ENCODE data around the gene DEDD. TPM values are rescaled to one million over a fixed set of nuclear protein-coding genes. Genes with fewer than 3 reads are reported as not detected.
A peak's percentile ranks its signal among the peaks of the same experiment; 100 is the strongest.

DEDD gene
- total and polyA plus RNA-seq, 10 of the 15 experiments (the other 5 are each of a cell fraction or from before 2014, with no cell fraction given): 13.6 to 33.9 (median 30.3) TPM

DNA sequence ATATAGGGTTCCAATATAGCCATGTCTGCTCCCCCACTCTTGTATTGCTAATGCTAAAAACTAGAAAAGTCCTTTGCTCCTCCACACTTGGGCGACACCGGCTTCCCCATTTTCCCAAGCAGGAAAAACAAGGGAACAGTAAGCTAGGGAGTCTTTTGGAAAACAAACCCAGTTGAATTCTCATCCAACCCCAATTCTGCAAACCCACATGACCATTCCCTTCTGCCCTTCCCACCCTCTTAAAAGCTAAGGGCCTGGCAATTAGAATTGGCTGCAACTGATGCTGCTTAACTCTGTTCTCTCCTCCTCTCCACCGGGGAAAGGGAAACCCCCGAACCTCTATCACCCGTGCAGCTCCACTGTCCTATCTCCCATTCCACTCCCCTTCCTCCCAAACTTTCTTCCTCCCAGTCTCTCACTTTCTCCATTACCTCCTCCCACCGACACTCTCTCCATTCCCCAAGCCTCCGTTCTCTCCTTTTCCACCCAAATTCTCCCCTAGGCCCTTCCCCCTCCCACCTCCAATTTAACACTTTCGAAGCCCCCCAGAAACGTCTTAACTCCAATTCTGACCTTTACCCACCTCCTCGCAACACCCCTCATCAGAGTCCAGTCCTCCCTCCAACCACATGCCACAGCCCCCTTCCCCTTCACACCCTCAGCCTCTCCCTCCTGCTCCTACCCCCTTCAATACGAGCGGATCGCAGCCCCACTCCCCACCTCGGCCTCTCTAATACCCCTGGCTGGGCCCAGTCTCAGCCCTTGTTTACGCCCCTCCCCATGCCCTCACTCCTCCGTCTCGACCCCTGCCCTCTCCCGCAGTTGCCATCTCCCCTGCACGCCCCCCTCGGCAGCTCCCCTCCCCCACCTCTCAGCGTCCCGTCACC lies 701 bp downstream of the DEDD start (continued):
- TF ChIP-seq MXI1 (IDR thresholded peaks at IDR 0.05; ENCODE audit: low read depth, low read length) (0 out of 2 replicates have a peak, but pooled peaks have one; percentile 25), CHD2 (IDR thresholded peaks at IDR 0.05; ENCODE audit: borderline replicate concordance, low read depth, low read length) (no peak), NFYB (IDR thresholded peaks at IDR 0.05; ENCODE audit: insufficient read depth, low read depth, low read length) (no peak), FOXK2 (IDR thresholded peaks at IDR 0.05) (no peak), HDGF (IDR thresholded peaks at IDR 0.05) (peak; percentile 94), NR2F1 (conservative IDR thresholded peaks at IDR 0.05) (no peak), CREM (IDR thresholded peaks at IDR 0.05; ENCODE audit: low read depth) (no peak), JUND (IDR thresholded peaks at IDR 0.05; ENCODE audit: low read depth, low read length) (no peak), ESRRA (IDR thresholded peaks at IDR 0.05; ENCODE audit: low read length) (no peak), CBX3 (IDR thresholded peaks at IDR 0.05; ENCODE audit: borderline replicate concordance, low read depth) (no peak), FOXM1 (IDR thresholded peaks at IDR 0.05; ENCODE audit: low read depth, low read length) (no peak), CREB1 (IDR thresholded peaks at IDR 0.05; ENCODE audit: low read depth) (no peak), HCFC1 (IDR thresholded peaks at IDR 0.05; ENCODE audit: low read length) (no peak), ZNF207 (IDR thresholded peaks at IDR 0.05; ENCODE audit: borderline replicate concordance) (no peak), RUNX3 (IDR thresholded peaks at IDR 0.05; ENCODE audit: low read length) (no peak), NBN (IDR thresholded peaks at IDR 0.05) (peak; percentile 89), ZSCAN29 (IDR thresholded peaks at IDR 0.05) (no peak), HDAC6 (IDR thresholded peaks at IDR 0.05; ENCODE audit: unreplicated experiment) (no peak), SMAD1 (IDR thresholded peaks at IDR 0.05; ENCODE audit: low read depth, partially characterized antibody) (no peak)
- TF ChIP-seq, protein P1, sequence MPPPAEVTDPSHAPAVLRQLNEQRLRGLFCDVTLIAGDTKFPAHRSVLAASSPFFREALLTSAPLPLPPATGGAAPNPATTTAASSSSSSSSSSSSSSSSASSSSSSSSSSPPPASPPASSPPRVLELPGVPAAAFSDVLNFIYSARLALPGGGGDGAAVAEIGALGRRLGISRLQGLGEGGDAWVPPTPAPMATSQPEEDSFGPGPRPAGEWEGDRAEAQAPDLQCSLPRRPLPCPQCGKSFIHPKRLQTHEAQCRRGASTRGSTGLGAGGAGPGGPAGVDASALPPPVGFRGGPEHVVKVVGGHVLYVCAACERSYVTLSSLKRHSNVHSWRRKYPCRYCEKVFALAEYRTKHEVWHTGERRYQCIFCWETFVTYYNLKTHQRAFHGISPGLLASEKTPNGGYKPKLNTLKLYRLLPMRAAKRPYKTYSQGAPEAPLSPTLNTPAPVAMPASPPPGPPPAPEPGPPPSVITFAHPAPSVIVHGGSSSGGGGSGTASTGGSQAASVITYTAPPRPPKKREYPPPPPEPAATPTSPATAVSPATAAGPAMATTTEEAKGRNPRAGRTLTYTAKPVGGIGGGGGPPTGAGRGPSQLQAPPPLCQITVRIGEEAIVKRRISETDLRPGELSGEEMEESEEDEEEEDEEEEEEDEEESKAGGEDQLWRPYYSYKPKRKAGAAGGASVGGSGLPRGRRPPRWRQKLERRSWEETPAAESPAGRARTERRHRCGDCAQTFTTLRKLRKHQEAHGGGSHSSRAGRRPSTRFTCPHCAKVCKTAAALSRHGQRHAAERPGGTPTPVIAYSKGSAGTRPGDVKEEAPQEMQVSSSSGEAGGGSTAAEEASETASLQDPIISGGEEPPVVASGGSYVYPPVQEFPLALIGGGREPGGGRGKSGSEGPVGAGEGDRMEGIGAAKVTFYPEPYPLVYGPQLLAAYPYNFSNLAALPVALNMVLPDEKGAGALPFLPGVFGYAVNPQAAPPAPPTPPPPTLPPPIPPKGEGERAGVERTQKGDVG (CRISPR knock-in tag; IDR thresholded peaks at IDR 0.05): no peak
- TF ChIP-seq, protein P2, sequence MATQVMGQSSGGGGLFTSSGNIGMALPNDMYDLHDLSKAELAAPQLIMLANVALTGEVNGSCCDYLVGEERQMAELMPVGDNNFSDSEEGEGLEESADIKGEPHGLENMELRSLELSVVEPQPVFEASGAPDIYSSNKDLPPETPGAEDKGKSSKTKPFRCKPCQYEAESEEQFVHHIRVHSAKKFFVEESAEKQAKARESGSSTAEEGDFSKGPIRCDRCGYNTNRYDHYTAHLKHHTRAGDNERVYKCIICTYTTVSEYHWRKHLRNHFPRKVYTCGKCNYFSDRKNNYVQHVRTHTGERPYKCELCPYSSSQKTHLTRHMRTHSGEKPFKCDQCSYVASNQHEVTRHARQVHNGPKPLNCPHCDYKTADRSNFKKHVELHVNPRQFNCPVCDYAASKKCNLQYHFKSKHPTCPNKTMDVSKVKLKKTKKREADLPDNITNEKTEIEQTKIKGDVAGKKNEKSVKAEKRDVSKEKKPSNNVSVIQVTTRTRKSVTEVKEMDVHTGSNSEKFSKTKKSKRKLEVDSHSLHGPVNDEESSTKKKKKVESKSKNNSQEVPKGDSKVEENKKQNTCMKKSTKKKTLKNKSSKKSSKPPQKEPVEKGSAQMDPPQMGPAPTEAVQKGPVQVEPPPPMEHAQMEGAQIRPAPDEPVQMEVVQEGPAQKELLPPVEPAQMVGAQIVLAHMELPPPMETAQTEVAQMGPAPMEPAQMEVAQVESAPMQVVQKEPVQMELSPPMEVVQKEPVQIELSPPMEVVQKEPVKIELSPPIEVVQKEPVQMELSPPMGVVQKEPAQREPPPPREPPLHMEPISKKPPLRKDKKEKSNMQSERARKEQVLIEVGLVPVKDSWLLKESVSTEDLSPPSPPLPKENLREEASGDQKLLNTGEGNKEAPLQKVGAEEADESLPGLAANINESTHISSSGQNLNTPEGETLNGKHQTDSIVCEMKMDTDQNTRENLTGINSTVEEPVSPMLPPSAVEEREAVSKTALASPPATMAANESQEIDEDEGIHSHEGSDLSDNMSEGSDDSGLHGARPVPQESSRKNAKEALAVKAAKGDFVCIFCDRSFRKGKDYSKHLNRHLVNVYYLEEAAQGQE (IDR thresholded peaks at IDR 0.05; ENCODE audit: low read depth, low read length): no peak
- TF ChIP-seq, protein P3, sequence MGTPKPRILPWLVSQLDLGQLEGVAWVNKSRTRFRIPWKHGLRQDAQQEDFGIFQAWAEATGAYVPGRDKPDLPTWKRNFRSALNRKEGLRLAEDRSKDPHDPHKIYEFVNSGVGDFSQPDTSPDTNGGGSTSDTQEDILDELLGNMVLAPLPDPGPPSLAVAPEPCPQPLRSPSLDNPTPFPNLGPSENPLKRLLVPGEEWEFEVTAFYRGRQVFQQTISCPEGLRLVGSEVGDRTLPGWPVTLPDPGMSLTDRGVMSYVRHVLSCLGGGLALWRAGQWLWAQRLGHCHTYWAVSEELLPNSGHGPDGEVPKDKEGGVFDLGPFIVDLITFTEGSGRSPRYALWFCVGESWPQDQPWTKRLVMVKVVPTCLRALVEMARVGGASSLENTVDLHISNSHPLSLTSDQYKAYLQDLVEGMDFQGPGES (IDR thresholded peaks at IDR 0.05): no peak

Measured in GM12878 (cell line).